ENCODE measurements around the gene MBL2.
A peak's percentile ranks its signal among the peaks of the same experiment; 100 is the strongest.

- TF ChIP-seq CTCF (IDR thresholded peaks at IDR 0.05) (no peak), POLR2A (IDR thresholded peaks at IDR 0.05) (peak; percentile 27)
Observed at GRCh38 chr10:52774600-52775106, 2.1 kb upstream of the MBL2 start.
